ENCODE measurements around the gene CCDC80.

GRCh38 chr3:112675943-112676535 lies 35.1 kb upstream of the CCDC80 start:
- TF ChIP-seq, protein P1, sequence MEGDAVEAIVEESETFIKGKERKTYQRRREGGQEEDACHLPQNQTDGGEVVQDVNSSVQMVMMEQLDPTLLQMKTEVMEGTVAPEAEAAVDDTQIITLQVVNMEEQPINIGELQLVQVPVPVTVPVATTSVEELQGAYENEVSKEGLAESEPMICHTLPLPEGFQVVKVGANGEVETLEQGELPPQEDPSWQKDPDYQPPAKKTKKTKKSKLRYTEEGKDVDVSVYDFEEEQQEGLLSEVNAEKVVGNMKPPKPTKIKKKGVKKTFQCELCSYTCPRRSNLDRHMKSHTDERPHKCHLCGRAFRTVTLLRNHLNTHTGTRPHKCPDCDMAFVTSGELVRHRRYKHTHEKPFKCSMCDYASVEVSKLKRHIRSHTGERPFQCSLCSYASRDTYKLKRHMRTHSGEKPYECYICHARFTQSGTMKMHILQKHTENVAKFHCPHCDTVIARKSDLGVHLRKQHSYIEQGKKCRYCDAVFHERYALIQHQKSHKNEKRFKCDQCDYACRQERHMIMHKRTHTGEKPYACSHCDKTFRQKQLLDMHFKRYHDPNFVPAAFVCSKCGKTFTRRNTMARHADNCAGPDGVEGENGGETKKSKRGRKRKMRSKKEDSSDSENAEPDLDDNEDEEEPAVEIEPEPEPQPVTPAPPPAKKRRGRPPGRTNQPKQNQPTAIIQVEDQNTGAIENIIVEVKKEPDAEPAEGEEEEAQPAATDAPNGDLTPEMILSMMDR (IDR thresholded peaks at IDR 0.05), result no peak
- no peak for TF ChIP-seq POLR2A (IDR thresholded peaks at IDR 0.05)
